ENCODE measurements around the gene INTU. TPM values are rescaled to one million over a fixed set of nuclear protein-coding genes. Genes with fewer than 3 reads are reported as not detected.

Gene INTU
- total RNA-seq, 2 experiments from 2014 or later, result 0.21 TPM; not detected in 1

DNA sequence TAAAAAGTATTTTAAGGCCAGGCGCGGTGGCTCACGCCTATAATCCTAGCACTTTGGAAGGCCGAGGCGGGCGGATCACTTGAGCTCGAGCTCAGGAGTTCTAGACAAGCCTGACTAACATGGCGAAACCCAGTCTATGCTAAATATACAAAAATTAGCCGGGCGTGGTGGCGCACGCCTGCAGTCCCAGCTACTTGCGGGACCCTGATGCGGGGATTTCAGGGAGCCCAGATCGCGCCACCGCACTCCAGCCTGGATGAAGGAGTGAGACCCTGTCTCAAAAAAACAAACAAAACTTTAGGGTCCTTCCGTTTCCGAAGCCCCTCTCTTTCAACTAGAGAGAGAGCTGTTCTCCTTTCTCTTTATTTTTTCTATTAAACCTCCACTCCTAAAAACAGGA is 98.6 kb downstream of the INTU start:
- ChIA-PET CTCF (interaction anchor here (0.7 kb wide), 1 partner anchor 1654 kb away, joined by 4 read pairs; no protein-coding TSS in a partner anchor), POLR2A (no interaction called here)
- DNase-seq, result no peak
- H3K27ac Mint-ChIP-seq, result no peak overlapping the region
- H3K36me3 Mint-ChIP-seq (ENCODE audit: low read depth), result no peaks in the 10 kb centered on the region
- H3K4me3 Mint-ChIP-seq, result no peak overlapping the region
- no peaks in the 10 kb centered on the region for H3K4me1 Mint-ChIP-seq
- no peaks in the 10 kb centered on the region for H3K9me3 Mint-ChIP-seq
- H3K27me3 Mint-ChIP-seq, result peaks cover 8% of the 10 kb centered on the region

DNA sequence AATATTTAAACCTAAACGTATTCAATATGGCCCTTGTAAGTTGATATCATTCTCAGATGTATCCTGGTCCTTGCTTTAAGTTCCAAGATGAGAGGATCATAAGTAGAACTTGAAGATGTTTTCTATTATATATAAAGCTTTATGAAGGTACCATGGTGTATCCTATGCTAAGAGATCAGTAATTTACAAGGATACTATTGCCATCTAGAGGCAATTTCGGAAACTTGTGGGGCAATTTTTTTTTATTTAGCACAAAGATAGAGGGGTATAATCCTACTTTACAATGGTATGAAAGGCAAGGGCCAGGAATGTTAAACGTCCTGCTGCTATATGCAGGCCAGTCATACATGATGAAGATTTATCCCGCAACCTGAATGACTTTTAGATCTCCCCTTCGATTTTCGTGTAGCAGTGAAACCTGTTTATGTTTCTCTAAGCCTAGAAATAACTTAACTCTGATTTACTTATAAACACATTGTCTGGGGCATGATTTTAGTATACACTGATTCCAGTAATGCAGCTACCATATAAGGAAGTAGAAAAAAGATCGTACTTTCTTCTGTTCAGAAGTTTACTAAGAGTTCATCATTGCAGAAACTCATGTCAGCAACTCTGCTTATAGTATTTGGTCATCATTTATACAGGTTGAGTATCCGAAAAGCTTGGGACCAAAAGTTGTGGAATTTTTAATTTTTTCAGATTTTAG is 100.0 kb downstream of the INTU start:
- Mint-ChIP-seq H3K9me3 (no peaks in the 10 kb centered on the region), H3K4me3 (no peak overlapping the region), H3K36me3 (ENCODE audit: low read depth) (no peaks in the 10 kb centered on the region), H3K27me3 (peaks cover 3% of the 10 kb centered on the region), H3K27ac (no peak overlapping the region), H3K4me1 (no peaks in the 10 kb centered on the region)
- ChIA-PET CTCF (no interaction called here), POLR2A (no interaction called here)
- DNase-seq, result no peak

DNA sequence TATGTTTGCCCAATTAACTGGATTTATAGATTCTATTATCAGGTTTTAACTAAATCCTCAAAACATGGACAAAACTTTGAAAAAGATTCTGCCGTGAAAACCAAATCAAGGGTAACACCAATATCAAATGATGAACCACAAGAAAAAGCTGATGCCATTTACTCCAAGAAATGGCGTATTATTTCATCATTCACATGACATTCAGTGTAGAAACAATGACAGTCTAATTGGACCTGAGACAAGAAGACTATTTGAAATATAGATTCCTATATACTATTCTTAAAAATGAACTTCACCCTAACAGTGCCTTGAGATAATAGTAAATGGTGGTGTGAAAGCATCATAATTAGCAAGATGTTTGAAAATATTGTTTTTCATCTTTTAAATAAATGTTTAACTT is 102.2 kb downstream of the INTU start:
- H3K36me3 Mint-ChIP-seq (ENCODE audit: low read depth), result no peaks in the 10 kb centered on the region
- ChIA-PET CTCF (no interaction called here), POLR2A (no interaction called here)
- H3K27me3 Mint-ChIP-seq, result peaks cover 7% of the 10 kb centered on the region
- no peak overlapping the region for H3K4me3 Mint-ChIP-seq
- no peak for DNase-seq
- no peak overlapping the region for H3K27ac Mint-ChIP-seq
- H3K9me3 Mint-ChIP-seq, result no peaks in the 10 kb centered on the region
- H3K4me1 Mint-ChIP-seq, result no peaks in the 10 kb centered on the region

DNA sequence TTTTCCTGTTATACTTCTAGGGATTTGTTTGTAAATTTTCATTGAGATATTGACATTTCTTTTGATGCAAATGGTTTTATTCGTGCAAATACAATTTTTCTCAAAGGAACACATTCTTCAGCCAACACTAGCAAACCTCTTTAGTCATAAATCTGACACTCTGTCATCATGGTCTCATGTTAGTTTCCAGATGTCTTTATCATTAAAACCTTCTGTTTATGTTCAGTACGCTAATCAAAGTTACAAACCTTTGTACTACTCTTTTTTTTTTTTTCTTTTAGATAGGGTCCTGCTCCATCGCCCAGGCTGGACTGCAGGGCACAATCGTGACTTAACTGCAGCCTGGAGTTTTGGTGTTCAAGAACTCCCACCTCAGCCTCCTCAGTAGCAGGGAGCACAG is 104.5 kb downstream of the INTU start:
- no peaks in the 10 kb centered on the region for H3K9me3 Mint-ChIP-seq
- no peak overlapping the region for H3K27ac Mint-ChIP-seq
- H3K4me1 Mint-ChIP-seq, result no peaks in the 10 kb centered on the region
- H3K27me3 Mint-ChIP-seq, result peaks cover 13% of the 10 kb centered on the region
- no peaks in the 10 kb centered on the region for H3K36me3 Mint-ChIP-seq (ENCODE audit: low read depth)
- no peak overlapping the region for H3K4me3 Mint-ChIP-seq
- ChIA-PET POLR2A (no interaction called here), CTCF (interaction anchor here (0.5 kb wide), 1 partner anchor 29 kb away, joined by 3 read pairs; no protein-coding TSS in a partner anchor)
- no peak for DNase-seq

DNA sequence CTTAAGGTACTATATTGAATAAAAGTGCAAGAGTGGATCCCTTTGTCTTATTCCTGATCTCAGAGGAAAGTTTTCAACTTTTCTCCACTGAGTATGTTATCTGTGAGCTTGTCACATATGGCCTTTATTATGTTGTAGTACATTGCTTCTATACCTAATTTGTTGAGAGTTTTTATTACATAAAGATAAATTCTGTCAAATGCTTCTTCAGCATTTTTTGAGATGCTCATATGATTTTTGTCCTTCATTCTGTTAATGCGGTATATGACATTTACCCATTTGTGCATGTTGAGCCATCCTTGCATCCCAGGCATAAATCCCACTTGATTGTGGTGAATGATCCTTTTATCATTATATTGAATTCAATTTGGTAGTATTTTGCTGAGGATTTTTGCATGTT is 108.5 kb downstream of the INTU start:
- CTCF ChIA-PET, result no interaction called here
- Mint-ChIP-seq H3K9me3 (no peaks in the 10 kb centered on the region), H3K4me3 (no peak overlapping the region), H3K4me1 (no peaks in the 10 kb centered on the region), H3K36me3 (ENCODE audit: low read depth) (no peaks in the 10 kb centered on the region), H3K27ac (no peak overlapping the region), H3K27me3 (peaks cover 15% of the 10 kb centered on the region)
- DNase-seq, result no peak
- POLR2A ChIA-PET, result no interaction called here

DNA sequence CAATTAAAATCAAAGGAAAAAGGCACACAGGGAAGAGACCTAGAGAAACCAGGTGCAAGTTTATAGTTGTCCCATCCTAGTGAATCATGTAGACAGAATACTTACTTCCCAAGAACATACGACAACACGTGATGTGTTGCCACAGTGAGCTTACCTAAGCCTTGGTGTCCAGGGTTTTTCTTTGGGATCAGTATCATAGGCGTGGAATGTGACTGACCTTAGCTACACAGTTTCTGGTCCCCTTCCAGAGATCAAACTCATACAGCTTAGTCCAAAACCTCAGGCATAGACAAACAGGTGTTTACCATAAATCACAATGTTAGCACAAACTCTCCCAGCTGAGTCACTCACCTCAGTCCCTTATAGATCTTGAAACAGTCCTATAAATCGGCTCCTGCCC is 115.1 kb downstream of the INTU start:
- Mint-ChIP-seq H3K4me1 (no peaks in the 10 kb centered on the region), H3K9me3 (peaks cover 6% of the 10 kb centered on the region), H3K36me3 (ENCODE audit: low read depth) (no peaks in the 10 kb centered on the region), H3K4me3 (no peak overlapping the region), H3K27ac (no peak overlapping the region), H3K27me3 (peaks cover 10% of the 10 kb centered on the region)
- ChIA-PET CTCF (no interaction called here), POLR2A (no interaction called here)
- DNase-seq, result no peak

DNA sequence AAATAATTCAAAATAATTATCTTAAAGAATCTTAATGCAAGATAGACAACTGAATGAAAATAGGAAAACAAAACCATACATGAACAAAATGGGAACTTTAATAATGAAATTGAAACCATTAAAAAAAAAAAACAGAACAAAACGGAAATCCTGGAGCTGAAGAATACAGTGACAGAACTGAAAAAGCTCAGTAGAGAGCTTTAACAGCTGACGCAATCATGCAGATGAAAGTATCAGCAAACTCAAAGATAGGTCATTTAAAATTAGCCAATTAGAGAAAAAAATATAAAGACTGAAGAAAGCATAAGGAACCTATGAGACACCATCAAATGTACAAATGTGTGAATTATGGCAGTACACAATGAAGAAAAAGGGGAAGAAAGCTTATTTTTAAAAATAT is 116.2 kb downstream of the INTU start:
- ChIA-PET POLR2A (no interaction called here), CTCF (no interaction called here)
- Mint-ChIP-seq H3K4me3 (no peak overlapping the region), H3K27ac (no peak overlapping the region), H3K4me1 (no peaks in the 10 kb centered on the region), H3K9me3 (peaks cover 6% of the 10 kb centered on the region), H3K27me3 (peaks cover 14% of the 10 kb centered on the region), H3K36me3 (ENCODE audit: low read depth) (no peaks in the 10 kb centered on the region)
- no peak for DNase-seq

DNA sequence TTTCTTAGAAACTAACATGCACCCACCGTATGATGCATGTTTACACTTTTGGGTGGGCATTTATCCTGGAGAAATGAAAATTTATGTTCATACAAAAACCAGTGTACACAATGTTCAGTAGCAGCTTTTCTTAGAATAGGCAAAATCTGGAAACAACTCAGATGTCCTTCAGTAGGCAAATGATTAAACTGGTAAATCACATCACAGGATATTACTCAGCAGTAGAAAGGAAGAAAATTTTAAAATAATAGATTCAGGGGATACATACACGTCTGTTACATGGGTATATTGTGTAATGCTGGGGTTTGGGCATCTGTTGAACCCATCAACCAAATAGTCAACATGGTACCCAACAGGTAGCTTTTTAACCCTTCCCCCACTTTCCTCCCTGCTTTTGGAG is 124.1 kb downstream of the INTU start:
- H3K27me3 Mint-ChIP-seq, result peaks cover 9% of the 10 kb centered on the region
- H3K36me3 Mint-ChIP-seq (ENCODE audit: low read depth), result no peaks in the 10 kb centered on the region
- no peak overlapping the region for H3K4me3 Mint-ChIP-seq
- no peaks in the 10 kb centered on the region for H3K4me1 Mint-ChIP-seq
- ChIA-PET CTCF (no interaction called here), POLR2A (no interaction called here)
- H3K9me3 Mint-ChIP-seq, result no peaks in the 10 kb centered on the region
- no peak overlapping the region for H3K27ac Mint-ChIP-seq
- no peak for DNase-seq

DNA sequence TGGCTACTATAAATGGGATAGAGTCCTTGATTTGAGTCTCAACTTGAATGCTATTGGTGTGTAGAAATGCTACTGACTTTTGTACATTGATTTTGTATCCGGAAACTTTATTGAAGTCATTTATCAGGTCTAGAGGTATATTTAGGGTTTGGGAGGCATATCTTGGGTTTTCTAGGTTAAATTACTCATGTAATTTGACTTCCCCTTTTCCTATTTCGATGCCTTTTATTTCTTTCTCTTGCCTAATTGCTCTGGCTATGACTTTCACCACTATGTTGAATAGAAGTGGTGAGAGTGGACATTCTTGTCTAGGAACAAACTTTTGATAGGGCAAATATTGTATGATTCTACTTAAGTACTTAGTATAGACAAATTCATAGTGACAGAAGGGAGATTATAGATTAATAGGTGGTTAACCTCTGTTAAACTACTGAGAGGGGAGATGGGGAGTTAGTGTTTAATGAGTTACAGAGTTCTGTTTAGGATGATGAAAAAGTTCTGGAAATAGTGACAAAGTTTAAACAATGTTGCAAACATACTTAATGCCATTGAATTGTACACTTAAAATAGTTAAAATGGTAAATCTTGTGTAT is 126.6 kb downstream of the INTU start:
- H3K27me3 Mint-ChIP-seq, result peaks cover 4% of the 10 kb centered on the region

DNA sequence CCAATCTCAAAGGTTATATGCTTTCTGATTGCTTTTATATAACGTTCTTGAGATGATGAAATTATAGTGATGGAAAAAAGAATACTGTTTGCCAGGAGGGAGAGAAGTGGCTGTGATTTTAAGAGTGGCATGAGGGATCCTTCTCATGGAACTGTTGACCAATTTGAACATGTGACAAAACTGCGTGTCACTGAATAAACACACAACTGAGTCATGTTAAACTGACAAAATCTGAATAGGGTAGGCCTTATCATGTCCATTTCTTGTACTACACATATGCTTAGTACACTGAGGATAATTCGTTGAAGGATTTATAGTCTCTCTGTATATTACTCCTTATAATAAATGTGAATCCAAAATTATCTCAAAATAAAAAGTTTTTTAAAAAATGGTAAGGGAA is 127.1 kb downstream of the INTU start:
- H3K4me1 Mint-ChIP-seq, result no peaks in the 10 kb centered on the region

More for the DNA sequence above, 126.6 kb downstream of the INTU start:
- Mint-ChIP-seq H3K9me3 (no peaks in the 10 kb centered on the region), H3K36me3 (ENCODE audit: low read depth) (no peaks in the 10 kb centered on the region), H3K27ac (no peak overlapping the region), H3K4me3 (no peak overlapping the region), H3K4me1 (no peaks in the 10 kb centered on the region)
- ChIA-PET CTCF (no interaction called here), POLR2A (no interaction called here)
- no peak for DNase-seq

DNA sequence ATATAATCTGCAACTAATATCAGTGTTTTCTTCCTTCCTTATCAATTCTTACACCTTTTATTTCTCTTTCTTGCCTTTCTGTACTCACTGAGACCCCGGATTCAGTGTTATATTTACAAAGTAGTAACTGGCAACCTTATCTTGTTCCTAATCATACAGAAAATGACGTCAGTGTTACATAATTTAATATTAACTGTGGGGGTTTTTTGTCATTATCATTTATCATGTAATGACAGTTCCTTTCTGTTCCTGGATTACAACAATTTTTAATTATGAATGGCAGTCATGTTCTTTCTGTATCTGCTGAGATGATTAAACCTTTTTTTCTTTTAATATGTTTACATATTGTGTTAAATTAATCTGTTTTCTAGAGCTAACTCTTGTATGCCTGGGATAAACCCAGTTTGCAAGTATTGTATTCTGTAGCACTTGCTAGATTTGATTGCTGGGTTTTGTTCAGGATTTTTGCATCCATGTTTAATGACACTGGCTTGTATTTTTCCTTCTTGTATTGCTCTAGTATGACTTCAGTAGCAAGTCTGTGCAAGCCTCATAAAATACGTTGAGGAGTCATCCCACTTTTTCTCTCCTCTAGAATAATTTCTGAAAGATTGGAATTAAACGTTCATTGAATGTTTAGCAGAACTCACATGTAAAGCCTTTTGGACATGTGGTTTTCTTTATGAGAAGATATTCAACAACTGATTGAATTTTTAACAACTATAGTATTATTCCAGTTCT is 138.9 kb downstream of the INTU start:
- Mint-ChIP-seq H3K27me3 (peaks cover 28% of the 10 kb centered on the region), H3K27ac (no peak overlapping the region), H3K4me1 (no peaks in the 10 kb centered on the region), H3K4me3 (no peak overlapping the region), H3K36me3 (ENCODE audit: low read depth) (no peaks in the 10 kb centered on the region), H3K9me3 (no peaks in the 10 kb centered on the region)
- ChIA-PET POLR2A (no interaction called here), CTCF (no interaction called here)
- DNase-seq, result no peak

More for the DNA sequence above, 127.1 kb downstream of the INTU start:
- H3K4me3 Mint-ChIP-seq, result no peak overlapping the region
- no peak overlapping the region for H3K27ac Mint-ChIP-seq
- no peaks in the 10 kb centered on the region for H3K9me3 Mint-ChIP-seq
- DNase-seq, result no peak
- H3K36me3 Mint-ChIP-seq (ENCODE audit: low read depth), result no peaks in the 10 kb centered on the region
- CTCF ChIA-PET, result no interaction called here
- POLR2A ChIA-PET, result no interaction called here
- peaks cover 4% of the 10 kb centered on the region for H3K27me3 Mint-ChIP-seq

DNA sequence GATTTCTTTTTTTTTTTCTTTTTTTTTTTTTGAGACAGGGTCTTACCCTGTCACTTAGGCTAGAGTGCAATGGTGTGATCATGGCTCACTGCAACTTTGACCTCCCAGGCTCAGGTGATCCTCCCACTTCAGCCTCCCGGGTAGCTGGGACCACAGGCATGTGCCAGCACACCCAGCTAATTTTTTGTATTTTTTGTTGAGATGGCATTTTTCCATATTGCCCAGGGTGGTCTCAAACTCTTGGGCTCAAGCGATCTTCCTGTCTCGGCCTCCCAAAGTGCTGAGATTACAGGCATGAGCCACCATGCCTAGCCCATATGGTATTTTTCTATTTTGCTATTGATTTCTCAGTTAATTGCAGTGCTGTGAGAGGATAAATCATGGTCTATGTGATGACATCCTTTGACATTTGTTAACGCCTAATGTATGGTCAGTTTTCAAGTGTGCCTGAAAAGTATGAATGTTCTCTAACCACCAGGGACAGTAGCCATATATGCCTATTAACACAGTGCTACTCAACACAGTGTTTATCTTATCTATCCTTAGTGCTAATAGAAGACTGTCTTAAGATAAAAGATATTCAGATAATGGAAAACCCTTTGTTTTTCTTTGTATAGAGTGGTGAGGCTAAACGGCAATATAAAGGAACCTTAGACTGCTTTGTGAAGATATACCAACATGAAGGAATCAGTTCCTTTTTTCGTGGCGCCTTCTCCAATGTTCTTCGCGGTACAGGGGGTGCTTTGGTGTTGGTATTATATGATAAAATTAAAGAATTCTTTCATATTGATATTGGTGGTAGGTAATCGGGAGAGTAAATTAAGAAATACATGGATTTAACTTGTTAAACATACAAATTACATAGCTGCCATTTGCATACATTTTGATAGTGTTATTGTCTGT is 140.3 kb downstream of the INTU start:
- H3K27ac Mint-ChIP-seq, result no peak overlapping the region
- CTCF ChIA-PET, result no interaction called here
- H3K9me3 Mint-ChIP-seq, result no peaks in the 10 kb centered on the region
- H3K4me1 Mint-ChIP-seq, result no peaks in the 10 kb centered on the region
- H3K36me3 Mint-ChIP-seq (ENCODE audit: low read depth), result no peaks in the 10 kb centered on the region
- POLR2A ChIA-PET, result no interaction called here
- no peak for DNase-seq
- peaks cover 37% of the 10 kb centered on the region for H3K27me3 Mint-ChIP-seq
- no peak overlapping the region for H3K4me3 Mint-ChIP-seq

DNA sequence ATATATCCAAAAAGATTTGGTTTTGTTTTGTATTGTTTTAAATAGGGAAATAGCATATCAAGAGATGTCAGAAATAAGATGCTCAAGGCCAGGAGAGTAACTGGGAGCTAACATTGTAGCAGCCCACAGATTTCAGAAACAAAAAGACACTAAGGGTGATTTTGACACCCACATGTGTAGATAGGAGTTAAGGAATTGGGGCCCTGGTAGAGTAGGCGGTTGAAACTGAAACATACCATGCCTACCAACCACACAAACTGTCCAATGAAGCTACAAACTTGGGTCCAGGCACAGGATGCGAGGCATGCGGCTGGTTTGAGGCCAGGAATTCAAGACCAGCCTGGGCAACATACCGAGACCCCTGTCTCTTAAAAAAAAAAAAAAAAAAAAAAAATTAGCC is 143.1 kb downstream of the INTU start:
- H3K27ac Mint-ChIP-seq, result no peak overlapping the region
- CTCF ChIA-PET, result interaction anchor here (0.9 kb wide), 1 partner anchor 10 kb away, joined by 3 read pairs; no protein-coding TSS in a partner anchor
- no peak overlapping the region for H3K4me3 Mint-ChIP-seq
- no peak for DNase-seq
- H3K27me3 Mint-ChIP-seq, result peaks cover 59% of the 10 kb centered on the region
- H3K4me1 Mint-ChIP-seq, result no peaks in the 10 kb centered on the region
- no peaks in the 10 kb centered on the region for H3K9me3 Mint-ChIP-seq
- POLR2A ChIA-PET, result no interaction called here
- H3K36me3 Mint-ChIP-seq (ENCODE audit: low read depth), result no peaks in the 10 kb centered on the region
